Uterus (tissue), 2 donors: Measurements from ENCODE around the gene KCNMA1.

ENCODE experiments used
- CTCF ChIP-seq, 4 experiments: fragments of 200-600 bp in 2 of 4; fragments of 450-650 bp in 2 of 4; sonication (generic) in 2 of 4; IDR thresholded peaks; one replicate each; pipeline ENCODE4 v1.5.1; 2016 to 2019; ENCODE audit warnings: antibody characterized with exemption in 4 of 4, mild to moderate bottlenecking in 2 of 4, moderate library complexity in 1 of 4
- POLR2A ChIP-seq, 2 donors: fragments of 450-650 bp; IDR thresholded peaks; one replicate each; pipeline ENCODE4 v1.6.1; 2016; ENCODE audit warnings: antibody characterized with exemption in 2 of 2, mild to moderate bottlenecking in 1 of 2, moderate library complexity in 1 of 2

GRCh38 chr10:77191324-77192049 lies 446.1 kb downstream of the KCNMA1 start:
- TF ChIP-seq CTCF (IDR thresholded peaks at IDR 0.05) (no peak), POLR2A (IDR thresholded peaks at IDR 0.05) (no peak)
